IPS-18a (cell line): ENCODE results near the gene WDR20.
"Not testable (repeated sequence)": the region's sequence is repeated elsewhere in the genome, so short reads cannot be mapped to it uniquely, and the experiment has no call there.

Experiments used
- H3K27ac ChIP-seq: one replicate; pipeline ENCODE4 v1.5.1; 2013; ENCODE audit warnings: low read length
- H3K27me3 ChIP-seq: one replicate; pipeline ENCODE4 v1.6.1; 2013; ENCODE audit warnings: mild to moderate bottlenecking, low read length; ENCODE audit not compliant: control insufficient read depth, insufficient read depth
- H3K36me3 ChIP-seq: one replicate; pipeline ENCODE4 v1.6.1; 2013; ENCODE audit warnings: low read depth, low read length; ENCODE audit not compliant: control insufficient read depth
- H3K4me1 ChIP-seq: one replicate; pipeline ENCODE4 v1.6.1; 2013; ENCODE audit warnings: low read depth, low read length; ENCODE audit not compliant: control insufficient read depth
- H3K4me3 ChIP-seq: one replicate; pipeline ENCODE4 v1.5.1; 2013; ENCODE audit warnings: low read length
- H3K9ac ChIP-seq: one replicate; pipeline ENCODE4 v1.6.1; 2013; ENCODE audit warnings: mild to moderate bottlenecking, low read length, moderate library complexity
- H3K9me3 ChIP-seq: one replicate; pipeline ENCODE4 v1.6.1; 2013; ENCODE audit warnings: low read depth, low read length; ENCODE audit not compliant: control insufficient read depth

Gene WDR20

DNA sequence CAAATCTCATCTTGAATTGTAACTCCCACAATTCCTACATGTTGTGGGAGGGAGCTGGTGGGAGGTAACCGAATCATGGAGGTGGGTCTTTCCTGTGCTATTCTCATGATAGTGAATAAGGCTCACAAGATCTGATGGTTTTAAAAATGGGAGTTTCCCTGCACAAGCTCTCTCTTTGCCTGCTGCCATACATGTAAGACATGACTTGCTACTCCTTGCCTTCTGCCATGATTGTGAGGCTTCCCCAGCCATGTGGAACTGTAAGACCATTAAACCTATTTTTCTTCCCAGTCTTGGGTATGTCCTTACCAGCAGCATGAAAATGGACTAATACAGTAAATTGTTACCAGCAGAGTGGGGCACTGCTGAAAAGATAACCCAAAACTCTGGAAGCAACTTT lies 30.4 kb upstream of the WDR20 start:
- not testable (repeated sequence) for H3K4me1 ChIP-seq, H3K36me3 ChIP-seq, H3K27me3 ChIP-seq, H3K9me3 ChIP-seq, H3K27ac ChIP-seq, H3K9ac ChIP-seq, H3K4me3 ChIP-seq

- H3K4me3 ChIP-seq, result no peak overlapping the region
- no peak overlapping the region for H3K9ac ChIP-seq
- H3K4me1 ChIP-seq, result no peaks in the 10 kb centered on the region
- H3K27ac ChIP-seq, result no peak overlapping the region
- no peaks in the 10 kb centered on the region for H3K9me3 ChIP-seq
- no peaks in the 10 kb centered on the region for H3K36me3 ChIP-seq
- no peaks in the 10 kb centered on the region for H3K27me3 ChIP-seq
Measured at GRCh38 chr14:102111101-102111500, 28.6 kb upstream of the WDR20 start.

DNA sequence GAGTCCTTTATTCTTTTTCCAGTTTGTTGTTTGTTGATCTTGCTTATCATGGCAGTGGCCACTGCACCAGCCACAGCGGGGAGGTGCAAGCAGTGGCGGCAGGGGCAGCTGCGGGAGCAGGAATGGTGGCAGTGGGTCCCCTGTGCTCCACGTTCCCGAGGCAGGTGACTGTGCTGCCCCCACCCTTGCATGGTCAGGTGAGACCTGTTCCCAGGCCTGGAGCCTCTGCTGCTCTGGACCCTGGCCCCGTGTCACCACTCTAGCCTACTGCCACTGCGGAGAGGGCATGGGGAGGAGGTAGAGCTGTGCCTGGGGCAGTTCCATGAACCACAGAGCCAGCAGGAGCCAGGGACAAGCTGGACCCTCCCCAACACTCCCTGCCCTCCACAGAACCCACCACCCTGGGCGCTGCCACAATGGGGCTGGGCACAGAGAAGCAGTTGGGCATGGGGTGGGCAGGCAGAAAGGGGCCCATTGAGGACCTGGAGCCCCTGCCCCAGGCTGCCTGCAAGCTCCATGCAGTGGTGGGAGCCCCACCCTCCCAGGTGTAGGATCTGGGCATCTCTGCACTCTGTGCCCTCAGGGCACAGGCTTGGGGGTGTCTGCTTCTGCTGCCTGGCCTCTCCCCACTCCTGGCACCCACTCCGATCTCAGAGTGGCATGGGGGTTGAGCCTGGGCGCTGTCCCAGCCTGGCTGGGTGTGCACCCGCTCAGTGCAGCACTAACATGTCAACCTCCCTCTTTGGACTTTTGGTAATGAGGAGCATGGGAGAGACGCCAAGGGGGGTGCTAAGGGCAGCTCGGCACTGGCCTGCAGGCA lies 23.1 kb upstream of the WDR20 start:
- H3K27me3 ChIP-seq, result no peaks in the 10 kb centered on the region
- no peaks in the 10 kb centered on the region for H3K4me1 ChIP-seq
- H3K9me3 ChIP-seq, result no peaks in the 10 kb centered on the region
- no peak overlapping the region for H3K4me3 ChIP-seq
- no peak overlapping the region for H3K27ac ChIP-seq
- no peaks in the 10 kb centered on the region for H3K36me3 ChIP-seq
- no peak overlapping the region for H3K9ac ChIP-seq

DNA sequence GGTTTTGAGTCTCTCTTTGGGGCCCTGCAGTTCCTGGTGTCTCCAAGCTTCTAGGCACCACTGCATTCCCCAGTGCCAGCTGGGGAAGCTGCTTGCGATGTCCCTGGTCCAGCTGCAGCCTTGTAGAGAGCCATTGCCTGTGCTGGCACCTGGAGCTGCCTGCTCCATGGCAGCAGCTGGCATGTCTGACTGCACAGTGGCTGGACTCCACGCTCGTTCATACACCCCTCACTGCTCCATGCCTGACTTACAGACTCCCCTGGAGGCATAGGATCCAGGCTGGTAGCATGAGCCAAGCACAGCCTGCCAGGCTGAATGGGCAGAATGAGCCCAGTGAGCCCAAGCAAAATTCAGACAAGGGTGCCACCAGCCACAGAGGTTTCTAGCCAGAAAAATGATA lies 21.8 kb upstream of the WDR20 start:
- Histone ChIP-seq H3K36me3 (no peaks in the 10 kb centered on the region), H3K4me3 (no peak overlapping the region), H3K9me3 (no peaks in the 10 kb centered on the region), H3K27ac (no peak overlapping the region), H3K4me1 (no peaks in the 10 kb centered on the region), H3K27me3 (no peaks in the 10 kb centered on the region), H3K9ac (no peak overlapping the region)

DNA sequence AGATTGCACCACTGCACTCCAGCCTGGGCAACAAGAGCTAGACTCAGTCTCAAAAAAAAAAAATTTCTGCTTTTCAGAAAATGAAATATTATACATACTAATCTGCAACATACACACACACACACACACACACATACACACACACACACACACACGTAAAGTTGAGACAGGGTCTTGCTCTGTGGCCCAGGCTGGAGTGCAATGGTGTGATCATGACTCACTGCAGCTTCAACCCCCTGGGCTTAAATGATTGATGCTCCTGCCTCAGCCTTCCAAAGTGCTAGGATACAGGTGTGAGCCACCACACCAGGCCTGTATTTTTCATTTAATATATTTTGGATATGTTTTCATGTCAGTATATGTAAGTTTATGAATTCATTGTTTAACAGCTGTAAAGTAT lies 18.8 kb upstream of the WDR20 start:
- Histone ChIP-seq H3K4me3 (no peak overlapping the region), H3K27me3 (no peaks in the 10 kb centered on the region), H3K9me3 (no peaks in the 10 kb centered on the region), H3K36me3 (no peaks in the 10 kb centered on the region), H3K9ac (no peak overlapping the region), H3K4me1 (no peaks in the 10 kb centered on the region), H3K27ac (no peak overlapping the region)

- Histone ChIP-seq H3K27me3 (no peaks in the 10 kb centered on the region), H3K9ac (no peak overlapping the region), H3K36me3 (no peaks in the 10 kb centered on the region), H3K4me1 (no peaks in the 10 kb centered on the region), H3K27ac (no peak overlapping the region), H3K4me3 (no peak overlapping the region), H3K9me3 (no peaks in the 10 kb centered on the region)
Measured at GRCh38 chr14:102121567-102121966, 18.1 kb upstream of the WDR20 start.

DNA sequence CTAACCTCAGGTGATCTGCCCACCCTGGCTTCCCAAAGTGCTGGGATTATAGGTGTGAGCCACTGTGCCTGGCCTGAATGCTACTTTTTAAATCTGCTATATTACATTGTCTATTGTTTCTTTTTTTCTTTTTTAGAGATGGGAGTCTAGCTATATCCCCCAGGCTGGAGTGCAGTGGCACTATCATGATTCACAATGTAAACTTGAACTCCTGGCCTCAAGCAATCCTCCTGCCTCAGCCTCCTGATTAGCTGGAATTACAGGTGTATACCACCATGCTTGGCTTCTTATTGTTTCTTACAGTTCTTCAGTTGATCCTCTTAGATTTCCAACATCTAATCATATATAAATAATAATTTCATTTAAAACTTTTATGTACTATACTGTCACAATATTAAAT lies 15.3 kb upstream of the WDR20 start:
- no peaks in the 10 kb centered on the region for H3K27me3 ChIP-seq
- no peaks in the 10 kb centered on the region for H3K4me1 ChIP-seq
- H3K36me3 ChIP-seq, result no peaks in the 10 kb centered on the region
- H3K9me3 ChIP-seq, result no peaks in the 10 kb centered on the region
- no peak overlapping the region for H3K4me3 ChIP-seq
- H3K27ac ChIP-seq, result no peak overlapping the region
- no peak overlapping the region for H3K9ac ChIP-seq

GRCh38 chr14:102125546-102125945 lies 14.2 kb upstream of the WDR20 start:
- H3K9me3 ChIP-seq, result no peaks in the 10 kb centered on the region
- no peaks in the 10 kb centered on the region for H3K36me3 ChIP-seq
- H3K27ac ChIP-seq, result no peak overlapping the region
- H3K27me3 ChIP-seq, result no peaks in the 10 kb centered on the region
- no peak overlapping the region for H3K4me3 ChIP-seq
- H3K4me1 ChIP-seq, result no peaks in the 10 kb centered on the region
- H3K9ac ChIP-seq, result no peak overlapping the region

DNA sequence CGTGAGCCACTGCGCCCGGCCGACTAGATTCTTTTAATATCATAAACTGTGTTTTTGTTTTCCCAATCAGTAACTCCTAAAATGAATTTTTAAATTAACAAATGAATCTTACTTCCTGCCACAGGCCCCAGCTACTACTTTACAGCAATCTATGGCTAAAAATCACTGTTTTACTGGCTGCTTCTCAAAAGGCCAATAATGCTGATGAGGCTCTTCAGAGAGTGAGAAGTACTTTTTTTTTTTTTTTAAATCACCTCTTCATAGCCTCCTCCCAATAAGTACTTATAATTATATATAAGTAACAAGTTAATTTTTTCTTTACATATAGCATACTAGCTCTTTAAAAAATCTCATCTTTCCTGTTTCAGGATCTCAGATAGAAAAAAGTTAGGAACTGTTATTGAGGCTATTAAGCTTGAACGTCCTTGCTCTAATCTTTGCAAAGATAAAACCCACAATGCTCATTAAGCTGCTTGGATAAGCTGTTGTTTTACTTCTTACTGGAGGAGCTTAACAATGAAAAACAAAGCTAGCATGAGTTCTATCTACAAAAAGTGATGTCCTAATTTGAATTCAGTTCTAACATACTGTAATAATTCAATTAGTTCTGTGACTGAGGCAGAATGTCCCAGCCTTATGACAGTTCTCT lies 12.8 kb upstream of the WDR20 start:
- Histone ChIP-seq H3K4me3 (no peak overlapping the region), H3K9ac (no peak overlapping the region), H3K27ac (no peak overlapping the region), H3K9me3 (no peaks in the 10 kb centered on the region), H3K36me3 (no peaks in the 10 kb centered on the region), H3K27me3 (no peaks in the 10 kb centered on the region), H3K4me1 (no peaks in the 10 kb centered on the region)

DNA sequence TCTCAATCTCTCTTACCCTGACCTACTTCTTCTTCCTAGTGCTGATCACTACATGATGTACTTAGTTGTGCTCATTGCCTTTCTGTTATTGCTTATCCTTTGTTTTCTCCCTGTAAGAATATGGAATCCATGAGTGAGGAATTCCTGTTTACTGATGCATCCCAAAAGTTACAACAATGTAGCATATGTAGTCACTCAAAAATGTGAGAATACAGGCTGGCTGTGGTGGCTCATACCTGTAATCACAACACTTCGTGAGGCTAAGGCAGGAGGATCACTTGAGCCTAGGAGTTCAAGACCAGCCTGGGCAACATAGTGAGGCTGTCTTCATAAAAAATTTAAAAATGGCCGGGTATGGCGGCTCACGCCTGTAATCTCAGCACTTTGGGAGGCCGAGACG lies 8.0 kb upstream of the WDR20 start:
- Histone ChIP-seq H3K9ac (no peak overlapping the region), H3K36me3 (no peaks in the 10 kb centered on the region), H3K27ac (no peak overlapping the region), H3K4me1 (no peaks in the 10 kb centered on the region), H3K9me3 (no peaks in the 10 kb centered on the region), H3K4me3 (no peak overlapping the region), H3K27me3 (no peaks in the 10 kb centered on the region)

DNA sequence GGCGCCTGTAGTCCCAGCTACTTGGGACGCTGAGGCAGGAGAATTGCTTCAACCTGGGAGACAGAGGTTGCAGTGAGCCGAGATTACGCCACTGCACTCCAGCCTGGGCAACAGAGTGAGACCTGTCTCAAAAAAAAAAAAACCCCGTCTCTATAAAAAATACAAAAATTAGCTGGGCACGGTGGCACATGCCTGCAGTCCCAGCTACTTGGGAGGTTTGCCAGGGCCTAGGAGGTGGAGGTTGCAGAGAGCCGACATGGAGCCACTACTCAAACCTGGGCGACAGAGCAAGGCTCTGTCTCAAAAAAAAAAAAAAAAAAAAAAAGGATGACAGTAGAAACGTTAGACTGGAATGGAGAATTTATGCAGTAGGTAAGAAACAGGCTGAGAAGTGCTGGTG lies 5.7 kb upstream of the WDR20 start:
- not testable (repeated sequence) for H3K27me3 ChIP-seq, H3K9ac ChIP-seq, H3K4me3 ChIP-seq, H3K9me3 ChIP-seq, H3K4me1 ChIP-seq, H3K27ac ChIP-seq, H3K36me3 ChIP-seq

- not testable (repeated sequence) for H3K27me3 ChIP-seq, H3K9me3 ChIP-seq, H3K4me1 ChIP-seq, H3K36me3 ChIP-seq, H3K9ac ChIP-seq, H3K4me3 ChIP-seq, H3K27ac ChIP-seq
Measured at GRCh38 chr14:102134719-102135118, 5.0 kb upstream of the WDR20 start.
